Thyroid gland (tissue), 4 donors: Measurements from ENCODE around the gene ITGA11.

Source experiments
- POLR2A ChIP-seq, 2 donors: fragments of 450-650 bp; IDR thresholded peaks; one replicate each; pipeline ENCODE4 v1.6.1; 2017; ENCODE audit warnings: antibody characterized with exemption in 2 of 2, mild to moderate bottlenecking in 2 of 2, moderate library complexity in 1 of 2
- TF ChIP-seq, protein P1 (sequence below), 6 experiments: fragments of 200-600 bp in 3 of 6; fragments of 450-650 bp in 3 of 6; sonication (generic) in 3 of 6; IDR thresholded peaks; one replicate each; pipeline ENCODE4 v1.5.1; 2016 to 2019; ENCODE audit warnings: antibody characterized with exemption in 6 of 6, mild to moderate bottlenecking in 2 of 6, inconsistent platforms in 1 of 6, moderate library complexity in 1 of 6

DNA sequence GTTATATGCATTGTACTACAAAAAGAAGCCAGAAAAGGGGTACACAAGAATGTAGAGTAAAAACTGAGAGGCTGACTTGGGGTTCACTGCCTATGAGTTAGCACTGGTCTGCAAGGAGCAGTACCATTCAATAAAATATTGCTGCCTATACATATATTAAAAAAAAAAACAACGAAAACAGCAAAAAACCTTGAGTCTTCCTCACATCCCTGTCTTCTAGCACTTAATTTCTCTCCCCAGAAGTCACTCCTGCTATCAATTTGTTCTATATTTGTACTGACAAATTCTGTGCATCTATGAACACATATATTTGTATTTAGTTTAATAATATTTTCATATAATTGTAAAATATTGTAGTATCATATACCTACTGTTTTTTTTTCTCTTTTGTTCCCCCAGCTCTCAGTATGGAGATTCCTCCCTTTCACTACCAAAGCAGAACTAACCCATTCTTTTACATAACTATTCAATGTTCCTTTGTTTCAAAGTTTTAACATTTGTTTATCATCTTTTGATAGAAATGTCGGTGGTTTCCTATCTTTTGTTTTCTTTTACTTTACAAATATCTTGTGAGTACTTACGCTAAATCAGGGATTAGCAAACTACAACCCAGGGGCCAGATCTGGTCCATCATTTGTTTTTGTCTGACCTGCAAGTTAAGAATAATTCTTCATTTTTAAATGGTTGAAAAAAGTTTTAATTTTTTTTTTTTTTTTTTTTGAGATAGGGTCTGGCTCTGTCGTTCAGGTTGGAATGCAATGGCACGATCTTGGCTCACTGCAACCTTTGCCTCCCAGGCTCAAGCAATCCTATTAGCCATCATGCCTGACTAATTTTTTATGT is 169.2 kb downstream of the ITGA11 start:
- TF ChIP-seq, protein P1, sequence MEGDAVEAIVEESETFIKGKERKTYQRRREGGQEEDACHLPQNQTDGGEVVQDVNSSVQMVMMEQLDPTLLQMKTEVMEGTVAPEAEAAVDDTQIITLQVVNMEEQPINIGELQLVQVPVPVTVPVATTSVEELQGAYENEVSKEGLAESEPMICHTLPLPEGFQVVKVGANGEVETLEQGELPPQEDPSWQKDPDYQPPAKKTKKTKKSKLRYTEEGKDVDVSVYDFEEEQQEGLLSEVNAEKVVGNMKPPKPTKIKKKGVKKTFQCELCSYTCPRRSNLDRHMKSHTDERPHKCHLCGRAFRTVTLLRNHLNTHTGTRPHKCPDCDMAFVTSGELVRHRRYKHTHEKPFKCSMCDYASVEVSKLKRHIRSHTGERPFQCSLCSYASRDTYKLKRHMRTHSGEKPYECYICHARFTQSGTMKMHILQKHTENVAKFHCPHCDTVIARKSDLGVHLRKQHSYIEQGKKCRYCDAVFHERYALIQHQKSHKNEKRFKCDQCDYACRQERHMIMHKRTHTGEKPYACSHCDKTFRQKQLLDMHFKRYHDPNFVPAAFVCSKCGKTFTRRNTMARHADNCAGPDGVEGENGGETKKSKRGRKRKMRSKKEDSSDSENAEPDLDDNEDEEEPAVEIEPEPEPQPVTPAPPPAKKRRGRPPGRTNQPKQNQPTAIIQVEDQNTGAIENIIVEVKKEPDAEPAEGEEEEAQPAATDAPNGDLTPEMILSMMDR (IDR thresholded peaks at IDR 0.05): no peak
- TF ChIP-seq POLR2A (IDR thresholded peaks at IDR 0.05): no peak
